K562 (cell line): ENCODE measurements around the gene SETD7. TPM values are rescaled to one million over a fixed set of nuclear protein-coding genes. Genes with fewer than 3 reads are reported as not detected.
A peak's percentile ranks its signal among the peaks of the same experiment; 100 is the strongest.

ENCODE experiments used
- ATAC-seq: fragments of 200-7000 bp; cut with Tn5 transposase; 3 replicates; pipeline ENCODE4 v1.9.1; 2020; ENCODE audit warnings: moderate library complexity
- BruUV-seq: library from RNA; stranded (reverse); fragments of 400-500 nt; replicated peaks from 2 replicates; lab custom pipeline; 2021; lab: Mats Ljungman, UMichigan
- CTCF ChIA-PET: fragments of 300-600 bp; formaldehyde crosslinking; extraction: SDS; loops from one replicate; lab custom pipeline; 2021; ENCODE audit warnings: low intra/inter-chr PET ratio; lab: Yijun Ruan, JAX
- POLR2A ChIA-PET: fragments of 300-600, 350-650 bp; sonication (Branson Sonifier 250); formaldehyde crosslinking; extraction: SDS; loops from one replicate; lab custom pipeline; 2021; ENCODE audit warnings: antibody characterized with exemption, inconsistent platforms; lab: Yijun Ruan, JAX
- DNase-seq, 4 experiments: peaks; one replicate each; pipeline versions ENCODE4 v3.0.0 to v3.0.0-alpha.2; 2011 to 2018; ENCODE audit warnings: low spot score in 3 of 4, mixed read lengths in 3 of 4; ENCODE audit errors: extremely low read depth in 1 of 4
- FAIRE-seq: peaks from 2 replicates; lab custom pipeline; 2011; peaks lifted over from hg19 to GRCh38; lab: Jason Lieb, UNC
- H2AFZ ChIP-seq: 2 replicates; pipeline ENCODE4 v1.6.0; 2011; ENCODE audit warnings: low read depth, low read length, control low read depth, inconsistent platforms
- H3K27ac ChIP-seq: fragments of 200-600 bp; 3 replicates; pipeline ENCODE4 v1.8.0; 2011; ENCODE audit warnings: low read depth, mild to moderate bottlenecking, control low read depth, inconsistent platforms, low read length, moderate library complexity, mixed read lengths; ENCODE audit errors: extremely low read depth
- H3K27me3 ChIP-seq, 2 experiments: fragments of 300-600 bp in 1 of 2; 2 replicates in 1 of 2; 3 replicates in 1 of 2; pipeline versions ENCODE4 v1.6.0 to v1.8.0; 2011; ENCODE audit warnings: inconsistent platforms in 2 of 2, low read length in 2 of 2, mild to moderate bottlenecking in 1 of 2, mixed read lengths in 1 of 2, moderate library complexity in 1 of 2; ENCODE audit not compliant: control insufficient read depth in 2 of 2, insufficient read depth in 2 of 2
- H3K36me3 ChIP-seq: fragments of 300-600 bp; 3 replicates; pipeline ENCODE4 v1.8.0; 2011; ENCODE audit warnings: mild to moderate bottlenecking, low read length, inconsistent platforms; ENCODE audit not compliant: control insufficient read depth, insufficient read depth
- H3K4me1 ChIP-seq, 2 experiments: fragments of 200-600 bp in 1 of 2; replicated peaks in 1 of 2; 2 replicates in 1 of 2; 3 replicates in 1 of 2; pipeline versions ENCODE4 v1.5.1 to v1.8.0; 2011; ENCODE audit warnings: inconsistent platforms in 2 of 2, low read length in 2 of 2, mild to moderate bottlenecking in 1 of 2, mixed read lengths in 1 of 2, moderate library complexity in 1 of 2; ENCODE audit not compliant: control insufficient read depth in 2 of 2, insufficient read depth in 2 of 2
- H3K4me2 ChIP-seq: 2 replicates; pipeline ENCODE4 v1.6.1; 2011; ENCODE audit warnings: low read length, control low read depth, inconsistent platforms, mixed read lengths; ENCODE audit not compliant: insufficient read depth
- H3K4me3 ChIP-seq: fragments of 200-600 bp; sonication (generic), shearing (Covaris generic); 2 replicates; pipeline ENCODE4 v1.5.1; 2016; ENCODE audit warnings: control low read depth, inconsistent platforms
- H3K79me2 ChIP-seq: fragments of 200-600 bp; 3 replicates; pipeline ENCODE4 v1.8.0; 2011; ENCODE audit warnings: low read length, inconsistent platforms; ENCODE audit not compliant: control insufficient read depth, insufficient read depth
- H3K9ac ChIP-seq, 2 experiments: 2 replicates each; pipeline versions ENCODE4 v1.6.0 to v1.6.1; 2011; ENCODE audit warnings: low read depth in 2 of 2, low read length in 2 of 2, control low read depth in 1 of 2, inconsistent platforms in 1 of 2, mild to moderate bottlenecking in 1 of 2, mixed read lengths in 1 of 2; ENCODE audit not compliant: insufficient read depth in 1 of 2
- H3K9me1 ChIP-seq: one replicate; pipeline ENCODE4 v1.6.0; 2011; ENCODE audit warnings: inconsistent platforms, mild to moderate bottlenecking, low read length, moderate library complexity; ENCODE audit not compliant: control insufficient read depth, insufficient read depth
- H3K9me3 ChIP-seq: replicated peaks from 2 replicates; pipeline ENCODE4 v1.5.1; 2011; ENCODE audit warnings: low read depth, low read length, inconsistent platforms; ENCODE audit not compliant: control insufficient read depth, insufficient read depth
- H4K20me1 ChIP-seq: replicated peaks from 2 replicates; pipeline ENCODE4 v1.6.1; 2011; ENCODE audit warnings: low read length, inconsistent platforms, mixed read lengths; ENCODE audit not compliant: control insufficient read depth, insufficient read depth
- ARID1B ChIP-seq: fragments of 450-650 bp; IDR thresholded peaks from 2 replicates; pipeline ENCODE4 v1.6.1; 2016; ENCODE audit warnings: antibody characterized with exemption, mild to moderate bottlenecking, inconsistent platforms
- BHLHE40 ChIP-seq: IDR thresholded peaks from 2 replicates; pipeline ENCODE4 v1.6.1; 2011; ENCODE audit warnings: low read length, improper control_type of control experiment
- CBFA2T2 ChIP-seq: fragments of 450-650 bp; conservative IDR thresholded peaks from 2 replicates; pipeline ENCODE4 v1.6.1; 2017; ENCODE audit warnings: mild to moderate bottlenecking
- CBFA2T3 ChIP-seq: fragments of 450-650 bp; IDR thresholded peaks from 2 replicates; pipeline ENCODE4 v1.6.1; 2017
- CREM ChIP-seq: IDR thresholded peaks from 2 replicates; pipeline ENCODE4 v1.6.1; 2014; ENCODE audit warnings: antibody characterized with exemption, low read depth
- HNRNPLL ChIP-seq: fragments of 200-400 bp; formaldehyde crosslinking; IDR thresholded peaks from 2 replicates; pipeline ENCODE4 v1.6.1; 2017; ENCODE audit warnings: low read length, low read depth, mild to moderate bottlenecking; ENCODE audit not compliant: poor library complexity, severe bottlenecking
- HNRNPUL1 ChIP-seq: fragments of 200-400 bp; formaldehyde crosslinking; IDR thresholded peaks from 2 replicates; pipeline ENCODE4 v1.6.1; 2017; ENCODE audit warnings: low read length
- KDM4B ChIP-seq, 2 experiments: fragments of 450-650 bp in 1 of 2; sonication (generic) in 1 of 2; IDR thresholded peaks; 2 replicates each; pipeline ENCODE4 v1.6.1; 2016 to 2017; ENCODE audit warnings: borderline replicate concordance in 2 of 2, antibody characterized with exemption in 1 of 2, low read depth in 1 of 2, mild to moderate bottlenecking in 1 of 2
- PPARD ChIP-seq: fragments of 250-450 bp; sonication (Bioruptor Pico); IDR thresholded peaks from 2 replicates; pipeline ENCODE4 v1.8.0; 2022; ENCODE audit warnings: inconsistent platforms, mild to moderate bottlenecking, moderate library complexity
- RBM17 ChIP-seq: fragments of 200-400 bp; formaldehyde crosslinking; IDR thresholded peaks from 2 replicates; pipeline ENCODE4 v1.6.1; 2017; ENCODE audit warnings: low read depth, mild to moderate bottlenecking, low read length, borderline replicate concordance
- SAFB2 ChIP-seq: fragments of 200-400 bp; formaldehyde crosslinking; IDR thresholded peaks from 2 replicates; pipeline ENCODE4 v1.6.1; 2018; ENCODE audit warnings: borderline replicate concordance, low read length, low read depth, moderate library complexity; ENCODE audit not compliant: severe bottlenecking
- SMAD2 ChIP-seq: fragments of 150-350 bp; IDR thresholded peaks from 2 replicates; pipeline ENCODE4 v1.6.1; 2014; ENCODE audit warnings: low read depth, mild to moderate bottlenecking, low read length
- TAL1 ChIP-seq: fragments of 450-650 bp; IDR thresholded peaks from 2 replicates; pipeline ENCODE4 v1.6.1; 2016; ENCODE audit warnings: mild to moderate bottlenecking
- TCF3 ChIP-seq: sonication (generic); formaldehyde crosslinking; IDR thresholded peaks from 2 replicates; pipeline ENCODE4 v1.4.0; 2020; ENCODE audit warnings: mild to moderate bottlenecking, missing genetic modification reagents
- TEAD4 ChIP-seq, 2 experiments: sonication (generic) in 1 of 2; formaldehyde crosslinking in 1 of 2; IDR thresholded peaks; 2 replicates each; pipeline versions ENCODE4 v1.6.1 to v1.8.0; 2012 to 2022; ENCODE audit warnings: borderline replicate concordance in 1 of 2, inconsistent platforms in 1 of 2, low read length in 1 of 2, mild to moderate bottlenecking in 1 of 2, missing genetic modification reagents in 1 of 2
- ZEB2 ChIP-seq: fragments of 450-650 bp; IDR thresholded peaks from 2 replicates; pipeline ENCODE4 v1.6.1; 2016
- ZNF23 ChIP-seq: fragments of 250-450 bp; sonication (Bioruptor Pico); IDR thresholded peaks from 2 replicates; pipeline ENCODE4 v1.4.0; 2020; ENCODE audit warnings: mild to moderate bottlenecking
- ZNF57 ChIP-seq: fragments of 450-650 bp; formaldehyde crosslinking; IDR thresholded peaks from 2 replicates; pipeline ENCODE4 v1.4.0; 2020; ENCODE audit warnings: mild to moderate bottlenecking, moderate library complexity
- ZNF586 ChIP-seq: fragments of 450-650 bp; formaldehyde crosslinking; conservative IDR thresholded peaks from 2 replicates; pipeline ENCODE4 v1.4.0; 2020; ENCODE audit warnings: mild to moderate bottlenecking, moderate library complexity
- ZNF717 ChIP-seq: fragments of 250-450 bp; sonication (Bioruptor Pico); IDR thresholded peaks from 2 replicates; pipeline ENCODE4 v1.5.0; 2021
- WGBS: fragments of 100-300 bp; shearing (Covaris generic); methylation state at CpG from one replicate; pipeline ENCODE4 v1.1.6; 2016; ENCODE audit warnings: low coverage, mixed read lengths; ENCODE audit not compliant: insufficient coverage; ENCODE audit errors: missing lambda C conversion rate; 5-methylcytosine and 5-hydroxymethylcytosine counted together
- in situ Hi-C: fragments of 300-500 bp; cut with MboI; formaldehyde crosslinking; loops from 4 replicates; pipeline ENCODE4 v1.15.0; 2018; ENCODE audit warnings: inconsistent platforms, mixed read lengths
- intact Hi-C: fragments of 100-400 bp; cut with micrococcal nuclease; formaldehyde crosslinking; loops from 2 replicates; pipeline ENCODE4 v1.14.2; 2022
- polyA plus RNA-seq, 8 experiments: library from polyadenylated mRNA; depleted of rRNA in 4 of 8; stranded (reverse) in 5 of 8; unstranded in 3 of 8; fragments of >200 nt; fragmentation: Nextera tagmentation in 2 of 8; fragmentation: Illumina TruSeq in 1 of 8; extraction: Ambion mirVana in 2 of 8; extraction: Trizol in 1 of 8; gene quantifications; 2 replicates each; pipeline versions ENCODE4 v1.2.1 to v1.2.3, GENCODE V29; 2011 to 2014; ENCODE audit warnings: inconsistent platforms in 1 of 8, missing spikeins in 1 of 8
- total RNA-seq, 7 experiments: library from RNA; depleted of rRNA in 6 of 7; stranded (reverse); fragments of >200 nt in 6 of 7; fragmentation: Illumina TruSeq in 2 of 7; extraction: Trizol in 2 of 7; gene quantifications; 2 replicates each; pipeline versions ENCODE4 v1.2.1 to v1.2.3, GENCODE V29; 2011 to 2021; ENCODE audit warnings: low replicate concordance in 1 of 7
- TF ChIP-seq, protein P1 (sequence below), 2 experiments: IDR thresholded peaks in 1 of 2; conservative IDR thresholded peaks in 1 of 2; 2 replicates each; pipeline ENCODE4 v1.6.1; 2016; ENCODE audit warnings: low read depth in 2 of 2, mild to moderate bottlenecking in 1 of 2, missing compliant biosample characterization in 1 of 2, missing genetic modification characterization in 1 of 2, moderate library complexity in 1 of 2

Gene SETD7
- total and polyA plus RNA-seq, 9 of the 15 experiments (the other 6 are each of a cell fraction or from before 2014, with no cell fraction given): 0.37 to 2.4 (median 1.7) TPM

DNA sequence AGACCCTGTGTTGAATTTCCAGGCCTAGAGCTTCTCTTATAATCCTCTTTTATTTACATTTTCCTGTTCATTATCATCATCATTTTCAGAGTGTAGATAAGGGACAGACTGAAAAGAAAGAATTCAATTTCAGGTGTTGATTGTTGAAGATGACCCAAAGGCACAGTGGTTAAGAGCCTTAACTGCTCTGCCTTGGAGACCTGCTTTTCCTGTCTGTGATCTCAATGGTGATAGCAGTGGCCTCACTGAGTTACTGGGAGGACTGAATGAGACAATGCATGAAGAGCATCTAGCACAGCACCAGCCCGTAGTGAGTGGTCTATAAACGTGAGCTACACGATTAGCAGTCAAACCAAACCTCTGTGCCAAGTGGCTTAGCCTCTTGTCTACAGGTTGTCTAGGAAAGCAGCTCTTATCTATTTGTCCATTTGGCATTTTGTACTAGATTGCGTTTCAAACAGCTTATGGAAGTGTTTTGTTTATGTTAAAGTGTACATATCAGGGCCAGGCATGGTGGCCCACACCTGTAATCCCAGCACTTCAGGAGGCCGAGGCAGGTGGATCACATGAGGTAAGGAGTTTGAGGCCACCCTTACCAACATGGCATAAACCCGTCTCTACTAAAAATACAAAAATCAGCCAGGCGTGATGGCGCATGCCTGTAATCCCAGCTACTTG is 41.5 kb downstream of the SETD7 start:
- Histone ChIP-seq H3K4me1 (no peaks in the 10 kb centered on the region; a peak in 2 of 5 replicates), H3K9me1 (no peaks in the 10 kb centered on the region), H3K27me3 (peaks cover 0 to 8% of the 10 kb centered on the region in 2 experiments; a peak in 2 of 5 replicates), H3K4me3 (no peak overlapping the region), H2AFZ (no peak overlapping the region), H3K79me2 (no peaks in the 10 kb centered on the region), H3K4me2 (no peak overlapping the region), H3K9ac (no peak overlapping the region), H3K27ac (no peak overlapping the region), H3K36me3 (no peaks in the 10 kb centered on the region), H4K20me1 (0 out of 2 replicates have a peak, but pooled peaks cover 1% of the 10 kb centered on the region), H3K9me3 (no peaks in the 10 kb centered on the region)
- intact Hi-C loops: no loop called here
- BruUV-seq: no TSS peak
- ATAC-seq (no peak; the same call in 1 of the 3 replicates), DNase-seq (peak in 1 of 4 experiments; percentile 10), FAIRE-seq (no peak)
- CTCF ChIA-PET: no interaction called here
- POLR2A ChIA-PET: interaction anchor here (0.7 to 1.1 kb wide), 2 partner anchors 10 to 145 kb away, joined by 3 read pairs; no protein-coding TSS in a partner anchor
- in situ Hi-C loops: no loop called here
- WGBS: 17% methylated on average over 8 of the region's 8 CpGs
- no peak for TF ChIP-seq ZNF23 (CRISPR knock-in tag)
- TF ChIP-seq ZNF717 (CRISPR knock-in tag): no peak
- peak; percentile 63 for TF ChIP-seq CBFA2T3
- no peak for TF ChIP-seq SMAD2
- TF ChIP-seq ARID1B: peak; percentile 32; the same call in 1 of the 2 replicates
- TF ChIP-seq, protein P1, sequence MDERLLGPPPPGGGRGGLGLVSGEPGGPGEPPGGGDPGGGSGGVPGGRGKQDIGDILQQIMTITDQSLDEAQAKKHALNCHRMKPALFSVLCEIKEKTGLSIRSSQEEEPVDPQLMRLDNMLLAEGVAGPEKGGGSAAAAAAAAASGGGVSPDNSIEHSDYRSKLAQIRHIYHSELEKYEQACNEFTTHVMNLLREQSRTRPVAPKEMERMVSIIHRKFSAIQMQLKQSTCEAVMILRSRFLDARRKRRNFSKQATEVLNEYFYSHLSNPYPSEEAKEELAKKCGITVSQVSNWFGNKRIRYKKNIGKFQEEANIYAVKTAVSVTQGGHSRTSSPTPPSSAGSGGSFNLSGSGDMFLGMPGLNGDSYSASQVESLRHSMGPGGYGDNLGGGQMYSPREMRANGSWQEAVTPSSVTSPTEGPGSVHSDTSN (CRISPR knock-in tag; IDR thresholded peaks at IDR 0.05; ENCODE audit: low read depth): no peak
- TF ChIP-seq, protein P1 (tag; conservative IDR thresholded peaks at IDR 0.05; ENCODE audit: low read depth): no peak
- no peak for TF ChIP-seq CREM
- no peak for TF ChIP-seq RBM17
- no peak for TF ChIP-seq ZNF57
- TF ChIP-seq ZNF586: no peak
- TF ChIP-seq PPARD (CRISPR knock-in tag): no peak
- peak; percentile 30; the same call in 1 of the 2 replicates for TF ChIP-seq TEAD4 (IDR thresholded peaks at IDR 0.05; ENCODE audit: low read length)
- no peak for TF ChIP-seq TEAD4 (CRISPR knock-in tag; IDR thresholded peaks at IDR 0.05; ENCODE audit: borderline replicate concordance)
- no peak for TF ChIP-seq SAFB2
- TF ChIP-seq CBFA2T2: peak; percentile 43; the same call in 1 of the 2 replicates
- peak; percentile 46; the same call in 1 of the 2 replicates for TF ChIP-seq TCF3
- no peak for TF ChIP-seq HNRNPLL
- no peak for TF ChIP-seq HNRNPUL1
- no peak for TF ChIP-seq BHLHE40
- TF ChIP-seq TAL1: peak; percentile 52
- TF ChIP-seq ZEB2: peak; percentile 16; the same call in 1 of the 2 replicates
- TF ChIP-seq KDM4B (IDR thresholded peaks at IDR 0.05; ENCODE audit: borderline replicate concordance in 2 of 2, low read depth in 1 of 2): no peak
